Nephron progenitor cell (in vitro differentiated cells): ENCODE results near the gene FAM171A2.

Experiments
- DNase-seq: peaks from one replicate; pipeline ENCODE4 v3.0.0; 2021
- H3K27ac Mint-ChIP-seq: 2 replicates; pipeline ENCODE4 v1.8.0; 2021; ENCODE audit warnings: mild to moderate bottlenecking, moderate library complexity, mixed read lengths
- H3K27me3 Mint-ChIP-seq: 2 replicates; pipeline ENCODE4 v1.8.0; 2021; ENCODE audit warnings: mild to moderate bottlenecking, low read depth, mixed read lengths; ENCODE audit not compliant: poor library complexity
- H3K36me3 Mint-ChIP-seq: 2 replicates; pipeline ENCODE4 v1.8.0; 2021; ENCODE audit warnings: low read depth, mixed read lengths
- H3K4me1 Mint-ChIP-seq: 2 replicates; pipeline ENCODE4 v1.8.0; 2021; ENCODE audit warnings: mixed read lengths
- H3K4me3 Mint-ChIP-seq: 2 replicates; pipeline ENCODE4 v1.8.0; 2021; ENCODE audit warnings: mild to moderate bottlenecking, moderate library complexity, mixed read lengths
- H3K9me3 Mint-ChIP-seq: 2 replicates; pipeline ENCODE4 v1.8.0; 2021; ENCODE audit warnings: mild to moderate bottlenecking, moderate library complexity, mixed read lengths
- CTCF ChIP-seq: fragments of 200-600 bp; sonication (generic); IDR thresholded peaks from 2 replicates; pipeline ENCODE4 v1.5.0; 2021; ENCODE audit warnings: antibody characterized with exemption

The FAM171A2 gene

GRCh38 chr17:44311562-44312181, 52.0 kb downstream of the FAM171A2 start:
- Mint-ChIP-seq H3K36me3 (no peaks in the 10 kb centered on the region), H3K9me3 (no peaks in the 10 kb centered on the region), H3K27ac (no peak overlapping the region), H3K4me1 (peaks cover 25% of the 10 kb centered on the region), H3K27me3 (peaks cover 74% of the 10 kb centered on the region), H3K4me3 (no peak overlapping the region)
- no peak for DNase-seq
- TF ChIP-seq CTCF = no peak

GRCh38 chr17:44310609-44311376, 52.9 kb downstream of the FAM171A2 start:
- Mint-ChIP-seq H3K27ac (no peak overlapping the region), H3K27me3 (peaks cover 73% of the 10 kb centered on the region), H3K36me3 (no peaks in the 10 kb centered on the region), H3K9me3 (no peaks in the 10 kb centered on the region), H3K4me3 (no peak overlapping the region), H3K4me1 (peaks cover 20% of the 10 kb centered on the region)
- no peak for DNase-seq
- no peak for TF ChIP-seq CTCF

GRCh38 chr17:44310188-44310587, 53.5 kb downstream of the FAM171A2 start:
- Mint-ChIP-seq H3K9me3 (no peaks in the 10 kb centered on the region), H3K27me3 (peaks cover 67% of the 10 kb centered on the region), H3K4me3 (no peak overlapping the region), H3K4me1 (peaks cover 15% of the 10 kb centered on the region), H3K27ac (no peak overlapping the region), H3K36me3 (no peaks in the 10 kb centered on the region)
- no peak for DNase-seq
- TF ChIP-seq CTCF = no peak

- no peak overlapping the region for H3K4me3 Mint-ChIP-seq
- TF ChIP-seq CTCF = no peak
- H3K27me3 Mint-ChIP-seq = peaks cover 64% of the 10 kb centered on the region
- H3K36me3 Mint-ChIP-seq = no peaks in the 10 kb centered on the region
- peaks cover 15% of the 10 kb centered on the region for H3K4me1 Mint-ChIP-seq
- DNase-seq = no peak
- no peak overlapping the region for H3K27ac Mint-ChIP-seq
- H3K9me3 Mint-ChIP-seq = no peaks in the 10 kb centered on the region
These were observed 54.2 kb downstream of the FAM171A2 start for GRCh38 chr17:44309472-44309871.

GRCh38 chr17:44308865-44309264, 54.8 kb downstream of the FAM171A2 start:
- TF ChIP-seq CTCF = no peak
- H3K4me3 Mint-ChIP-seq = no peak overlapping the region
- peaks cover 15% of the 10 kb centered on the region for H3K4me1 Mint-ChIP-seq
- H3K36me3 Mint-ChIP-seq = no peaks in the 10 kb centered on the region
- DNase-seq = no peak
- H3K27ac Mint-ChIP-seq = no peak overlapping the region
- no peaks in the 10 kb centered on the region for H3K9me3 Mint-ChIP-seq
- peaks cover 61% of the 10 kb centered on the region for H3K27me3 Mint-ChIP-seq
